GM10266 (cell line): ENCODE results near the gene RTCA.
"Not testable (repeated sequence)": the region's sequence is repeated elsewhere in the genome, so short reads cannot be mapped to it uniquely, and the experiment has no call there.

ENCODE experiments used
- DNase-seq: peaks from one replicate; pipeline ENCODE4 v3.0.0; 2012; ENCODE audit errors: extremely low spot score
- CTCF ChIP-seq: IDR thresholded peaks from 2 replicates; pipeline ENCODE4 v1.5.1; 2012; ENCODE audit warnings: mild to moderate bottlenecking, low read depth; ENCODE audit not compliant: control insufficient read depth, insufficient read depth; ENCODE audit errors: missing control alignments

The RTCA gene

GRCh38 chr1:100231721-100232120 is 34.3 kb upstream of the RTCA start:
- DNase-seq: no peak
- TF ChIP-seq CTCF: no peak

- TF ChIP-seq CTCF: no peak
- DNase-seq: no peak
Observed at GRCh38 chr1:100232156-100232555, 33.9 kb upstream of the RTCA start.

GRCh38 chr1:100233566-100233965 is 32.5 kb upstream of the RTCA start:
- not testable (repeated sequence) for DNase-seq

- no peak for DNase-seq
- no peak for TF ChIP-seq CTCF
Observed at GRCh38 chr1:100234432-100234831, 31.6 kb upstream of the RTCA start.

- DNase-seq: no peak
- no peak for TF ChIP-seq CTCF
Observed at GRCh38 chr1:100237091-100237490, 28.9 kb upstream of the RTCA start.

- TF ChIP-seq CTCF: no peak
- DNase-seq: no peak
Observed at GRCh38 chr1:100239961-100240360, 26.1 kb upstream of the RTCA start.

GRCh38 chr1:100240631-100241030 is 25.4 kb upstream of the RTCA start:
- no peak for DNase-seq
- no peak for TF ChIP-seq CTCF

- no peak for DNase-seq
- no peak for TF ChIP-seq CTCF
Observed at GRCh38 chr1:100246738-100247137, 19.3 kb upstream of the RTCA start.
